ENCODE data around the gene OR5K4.

The OR5K4 gene, protein sequence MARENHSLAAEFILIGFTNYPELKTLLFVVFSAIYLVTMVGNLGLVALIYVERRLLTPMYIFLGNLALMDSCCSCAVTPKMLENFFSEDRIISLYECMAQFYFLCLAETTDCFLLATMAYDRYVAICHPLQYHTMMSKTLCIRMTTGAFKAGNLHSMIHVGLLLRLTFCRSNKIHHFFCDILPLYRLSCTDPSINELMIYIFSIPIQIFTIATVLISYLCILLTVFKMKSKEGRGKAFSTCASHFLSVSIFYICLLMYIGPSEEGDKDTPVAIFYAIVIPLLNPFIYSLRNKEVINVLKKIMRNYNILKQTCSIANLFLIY

DNA sequence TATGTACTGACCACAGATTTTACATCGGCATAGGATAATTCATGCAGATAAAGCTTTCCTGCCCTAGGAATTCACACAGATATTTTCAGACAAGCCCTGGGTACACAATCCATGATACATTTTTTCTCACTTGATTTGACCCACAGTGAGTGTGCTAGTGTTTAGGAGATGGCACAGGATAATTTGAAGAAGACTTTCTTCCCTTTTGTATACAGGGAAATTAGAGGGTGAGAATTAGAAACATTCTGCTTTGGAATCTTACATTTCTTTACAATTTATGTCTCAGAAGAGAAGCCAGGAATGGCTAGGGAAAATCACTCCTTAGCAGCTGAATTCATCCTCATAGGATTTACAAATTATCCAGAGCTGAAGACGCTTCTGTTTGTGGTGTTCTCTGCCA lies at the start of gene OR5K4:
TSS of gene OR5K4 (plus strand) at position 301 of the 400 bp plus-strand sequence. CDS start at position 301, 0 bp downstream.
- DNase-seq, result no peak

DNA sequence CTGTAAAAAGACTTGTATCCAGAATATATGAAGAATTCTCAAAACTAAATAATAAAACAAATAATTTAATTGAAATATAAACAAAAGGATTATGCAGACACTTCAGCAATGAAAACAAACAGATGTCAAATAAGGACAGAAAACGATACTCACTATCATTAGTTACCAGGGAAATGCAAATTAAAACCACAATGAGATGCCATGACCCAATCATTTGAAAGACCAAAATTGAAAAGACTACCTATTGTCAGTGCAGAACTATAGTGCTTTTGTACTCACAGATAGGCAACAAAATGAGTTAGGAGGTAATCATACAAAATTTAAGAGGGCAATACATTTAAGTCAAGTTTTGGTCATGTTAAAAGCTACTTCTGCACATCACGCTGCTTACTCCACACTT lies 31.6 kb upstream of the OR5K4 start:
- DNase-seq, result no peak

DNA sequence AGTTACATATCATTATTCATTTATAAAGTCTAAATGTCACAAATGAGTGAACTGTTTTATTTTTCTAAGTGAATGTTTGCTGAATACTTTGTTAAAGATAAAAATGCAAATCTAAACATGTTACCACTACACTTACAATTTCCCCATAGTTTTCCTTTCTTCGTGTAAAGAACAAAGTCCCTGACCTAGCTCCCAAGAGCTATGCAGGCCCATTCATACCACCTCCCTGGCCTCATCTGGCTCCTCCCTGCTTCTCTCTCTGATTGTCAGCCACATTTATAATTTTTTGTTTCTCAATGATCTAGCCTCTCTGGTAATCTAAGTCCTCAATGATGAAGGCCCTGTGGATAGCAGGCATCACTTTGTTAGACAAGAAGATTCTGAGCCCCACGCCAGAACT lies 31.0 kb upstream of the OR5K4 start:
- no peak for DNase-seq

DNA sequence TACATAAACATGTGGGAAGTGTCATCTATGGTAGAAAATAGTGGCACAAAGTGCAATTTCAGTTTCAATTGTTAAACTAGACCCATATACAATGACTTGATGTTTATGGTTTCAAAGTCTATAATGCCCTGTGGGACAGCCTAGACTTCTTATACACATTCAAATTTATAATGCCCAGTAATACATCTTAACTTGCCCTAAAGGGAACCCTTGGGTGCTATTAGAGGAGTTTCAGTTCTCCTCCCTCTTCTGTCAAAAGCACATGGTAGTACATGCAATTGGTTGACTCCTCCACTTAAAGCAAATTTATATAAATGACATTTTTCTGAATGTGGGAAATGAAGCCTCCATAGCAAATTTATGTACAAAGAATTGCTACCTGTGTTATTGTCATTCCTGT lies 30.2 kb upstream of the OR5K4 start:
- DNase-seq, result no peak

DNA sequence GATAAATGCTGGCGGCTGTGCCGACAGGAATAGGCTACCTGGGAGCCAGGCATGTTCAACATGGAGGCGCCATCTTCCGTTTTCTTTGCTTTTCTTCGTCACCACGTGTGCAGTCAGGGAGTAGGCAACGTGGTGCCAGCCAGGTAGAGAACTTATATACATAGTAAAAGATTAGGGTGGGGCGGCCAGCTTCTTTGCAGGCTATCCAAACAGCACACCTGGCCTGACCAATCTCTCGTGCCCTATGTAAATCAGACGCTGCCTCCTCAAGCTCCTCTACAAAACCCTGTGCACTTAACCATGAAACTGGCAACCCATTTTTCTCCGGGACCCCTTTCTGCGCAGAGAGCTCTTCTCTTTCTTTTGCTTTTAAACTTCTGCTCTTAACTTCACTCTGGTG lies 28.6 kb upstream of the OR5K4 start:
- no peak for DNase-seq

DNA sequence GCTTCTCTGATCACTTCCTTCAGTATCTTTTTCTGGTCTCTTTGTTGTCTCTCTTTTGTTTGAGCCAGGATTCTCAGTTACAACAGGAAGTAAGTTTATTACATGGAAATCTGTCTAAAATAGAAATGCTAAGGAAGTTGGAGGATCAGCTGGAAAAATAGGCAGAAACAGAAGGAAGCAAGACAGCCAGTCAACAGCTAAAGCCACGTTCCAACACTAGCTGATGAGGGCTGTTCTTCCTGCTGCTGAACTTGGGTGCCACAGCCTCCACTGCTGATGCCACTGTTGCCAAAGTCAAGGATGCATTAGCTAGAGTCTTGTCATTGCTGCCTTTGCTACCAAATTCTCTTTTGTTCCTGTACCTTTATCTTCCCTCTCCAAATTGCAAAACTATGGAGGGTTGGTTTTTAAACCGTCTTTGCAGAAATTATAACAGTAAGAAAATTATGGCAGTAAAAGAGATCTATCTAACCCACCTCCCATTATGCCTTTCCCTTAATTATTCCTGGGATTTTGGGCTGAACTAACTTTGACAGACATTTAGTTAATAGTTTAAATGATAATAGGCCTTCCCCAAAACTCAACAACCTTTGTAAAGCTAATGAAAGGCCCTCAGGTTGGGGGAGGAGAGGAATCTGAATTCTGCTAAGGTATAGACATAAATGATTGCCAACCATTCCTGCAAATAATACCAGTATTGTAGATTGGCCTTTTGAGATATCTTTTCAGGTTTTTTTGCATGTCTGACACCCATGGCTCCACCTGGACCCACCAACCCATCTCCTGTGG lies 27.4 kb upstream of the OR5K4 start:
- DNase-seq, result no peak

DNA sequence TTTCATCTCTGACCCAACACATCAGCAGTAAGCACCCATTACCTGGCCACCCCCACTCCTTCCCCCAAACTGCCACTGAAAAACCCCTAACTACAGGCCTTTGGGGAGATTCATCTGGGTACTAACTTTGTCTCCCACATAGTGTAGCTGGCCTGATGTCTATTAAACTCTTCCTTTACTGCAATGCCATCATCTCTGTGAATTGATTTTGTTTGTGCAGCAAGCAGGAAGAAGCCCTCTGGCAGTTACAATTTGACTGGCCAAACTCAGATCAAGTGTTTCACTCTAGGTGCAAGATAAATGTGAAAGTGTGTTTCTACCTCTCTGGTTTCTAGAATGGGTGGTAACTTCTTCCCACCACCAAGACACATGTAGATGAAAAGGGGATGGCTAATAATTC lies 26.7 kb upstream of the OR5K4 start:
- no peak for DNase-seq

DNA sequence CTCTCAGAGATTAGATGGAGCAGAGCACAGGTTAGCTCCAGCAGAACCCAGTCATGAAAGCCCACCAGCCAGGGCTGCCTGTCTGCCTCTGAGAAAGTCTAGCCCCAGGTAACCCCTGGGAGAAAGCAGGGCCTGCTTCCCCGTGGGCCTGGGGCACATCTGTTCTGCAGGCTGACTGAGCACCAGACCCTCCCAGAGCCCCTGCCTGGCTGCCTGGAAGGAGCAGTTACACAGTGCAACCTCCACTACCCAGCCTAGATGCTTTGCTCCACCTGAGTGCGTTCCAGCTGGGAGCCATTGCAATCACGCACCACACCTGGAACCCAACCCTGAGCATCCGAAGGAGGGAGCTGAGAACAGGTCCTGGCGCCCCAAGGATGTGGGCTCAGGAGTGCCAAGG lies 24.7 kb upstream of the OR5K4 start:
- DNase-seq, result no peak

DNA sequence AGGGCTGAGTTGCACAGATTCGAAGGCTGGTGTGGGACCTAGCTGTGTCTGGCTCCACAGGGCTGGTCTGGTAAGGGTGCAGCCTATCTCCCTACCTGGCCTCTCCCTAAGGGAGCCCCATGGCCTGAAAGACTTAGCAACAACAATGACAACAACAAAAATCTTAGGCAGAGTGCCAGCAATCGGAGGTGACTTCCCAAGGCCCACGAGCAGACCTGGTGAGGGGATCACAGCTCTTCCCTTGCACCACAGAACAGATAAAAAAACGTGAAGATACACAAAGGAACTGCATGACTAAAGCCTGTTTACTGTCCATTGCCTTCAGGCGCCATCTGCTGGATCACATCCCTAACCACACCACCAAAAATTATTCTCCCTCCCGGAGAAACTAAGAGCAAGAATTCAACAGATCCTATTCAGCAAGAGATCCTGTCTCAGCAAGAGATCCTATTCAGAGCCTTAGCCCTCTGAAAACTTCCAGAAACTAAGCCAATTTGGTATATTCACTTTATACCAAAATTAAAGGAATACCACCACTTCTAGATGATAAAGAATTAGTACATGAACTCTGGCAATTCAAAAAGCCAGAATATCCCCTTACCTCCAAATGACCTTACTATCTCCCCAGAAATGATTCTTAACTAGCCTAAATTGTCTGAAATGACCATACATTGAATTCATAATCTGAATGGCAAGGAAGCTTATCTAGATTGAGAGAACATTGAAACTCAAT lies 24.1 kb upstream of the OR5K4 start:
- no peak for DNase-seq

DNA sequence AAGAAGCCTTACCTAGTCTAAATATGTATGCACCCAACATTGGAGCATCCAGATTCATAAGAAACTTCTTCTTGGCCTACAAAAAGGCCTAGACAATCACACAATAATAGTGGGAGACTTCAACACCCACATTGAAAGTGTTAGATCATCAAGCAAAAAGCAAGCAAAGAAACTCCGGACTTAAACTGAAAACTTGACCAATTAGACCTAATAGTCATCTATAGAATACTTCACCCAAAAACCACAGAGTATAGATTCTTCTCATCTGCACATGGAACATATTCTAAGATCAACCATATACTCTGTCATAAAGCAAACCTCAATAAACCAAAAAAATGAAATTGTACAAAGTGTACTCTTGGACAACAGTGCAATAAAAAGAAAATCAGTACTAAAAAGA lies 22.3 kb upstream of the OR5K4 start:
- DNase-seq, result no peak

DNA sequence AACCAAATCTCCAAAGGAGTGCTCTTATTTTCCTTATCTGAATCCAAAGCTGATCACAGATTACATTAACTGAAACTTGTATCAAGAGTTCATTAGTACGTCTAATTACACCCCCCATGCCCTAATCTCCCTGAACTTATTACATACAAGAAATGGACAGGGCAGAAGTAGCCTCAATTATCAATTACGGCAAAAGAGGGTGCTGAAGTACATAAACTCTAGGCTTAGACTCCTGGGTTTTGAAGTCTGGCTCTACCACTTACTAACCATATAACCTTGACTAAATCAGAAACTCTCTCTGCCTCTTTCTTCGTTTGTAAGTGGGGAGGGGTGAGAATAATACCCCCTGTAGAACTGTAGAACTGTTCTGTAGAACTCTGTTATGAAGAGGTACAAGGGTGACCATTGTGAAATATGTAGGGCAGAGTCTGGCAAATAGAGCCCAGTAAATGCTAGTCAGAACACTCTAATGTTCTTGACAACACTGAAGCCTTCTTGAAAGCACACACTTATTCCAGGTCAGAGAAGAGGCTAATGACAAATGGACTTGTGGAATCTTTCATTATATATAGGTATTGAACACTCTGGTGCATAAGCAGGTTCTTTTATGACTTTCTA lies 19.6 kb upstream of the OR5K4 start:
- DNase-seq, result no peak

DNA sequence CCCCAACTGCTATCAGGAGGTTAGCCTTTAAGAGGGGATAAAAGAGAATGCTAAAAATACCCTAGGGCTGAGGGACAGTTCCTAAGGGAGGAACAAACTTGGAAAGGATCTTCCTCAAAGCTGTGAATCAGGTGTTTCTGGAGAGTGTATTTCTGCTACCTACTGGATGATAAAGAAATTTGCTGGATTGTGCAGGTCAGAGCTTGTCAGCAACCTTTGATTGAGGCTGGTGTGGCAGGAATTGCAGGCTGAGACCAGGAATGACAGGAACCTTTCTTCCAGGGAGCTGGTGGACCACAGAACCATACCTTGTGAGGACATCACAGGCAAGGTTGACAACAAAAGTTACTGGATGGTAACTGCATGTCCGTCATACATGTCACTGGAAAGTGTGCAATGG lies 14.6 kb upstream of the OR5K4 start:
- DNase-seq, result no peak

DNA sequence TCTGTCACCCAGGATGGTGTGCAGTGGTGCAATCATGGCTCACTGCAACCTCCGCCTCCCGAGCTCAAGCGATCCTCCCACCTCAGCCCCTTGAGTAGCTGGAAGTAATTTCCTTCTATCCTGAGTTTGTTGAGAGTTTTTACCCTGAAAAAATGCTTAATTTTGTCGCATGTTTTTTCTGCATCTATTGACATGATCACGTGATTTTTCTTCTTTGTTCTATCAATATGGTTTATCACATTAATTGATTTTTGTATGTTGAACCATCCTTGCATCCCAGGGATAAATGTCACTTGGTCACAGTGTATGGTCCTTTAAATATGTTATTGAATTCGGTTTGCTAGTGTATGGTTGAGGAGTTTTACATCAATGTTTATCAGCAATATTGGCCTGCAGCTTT lies 11.9 kb upstream of the OR5K4 start:
- DNase-seq, result no peak

DNA sequence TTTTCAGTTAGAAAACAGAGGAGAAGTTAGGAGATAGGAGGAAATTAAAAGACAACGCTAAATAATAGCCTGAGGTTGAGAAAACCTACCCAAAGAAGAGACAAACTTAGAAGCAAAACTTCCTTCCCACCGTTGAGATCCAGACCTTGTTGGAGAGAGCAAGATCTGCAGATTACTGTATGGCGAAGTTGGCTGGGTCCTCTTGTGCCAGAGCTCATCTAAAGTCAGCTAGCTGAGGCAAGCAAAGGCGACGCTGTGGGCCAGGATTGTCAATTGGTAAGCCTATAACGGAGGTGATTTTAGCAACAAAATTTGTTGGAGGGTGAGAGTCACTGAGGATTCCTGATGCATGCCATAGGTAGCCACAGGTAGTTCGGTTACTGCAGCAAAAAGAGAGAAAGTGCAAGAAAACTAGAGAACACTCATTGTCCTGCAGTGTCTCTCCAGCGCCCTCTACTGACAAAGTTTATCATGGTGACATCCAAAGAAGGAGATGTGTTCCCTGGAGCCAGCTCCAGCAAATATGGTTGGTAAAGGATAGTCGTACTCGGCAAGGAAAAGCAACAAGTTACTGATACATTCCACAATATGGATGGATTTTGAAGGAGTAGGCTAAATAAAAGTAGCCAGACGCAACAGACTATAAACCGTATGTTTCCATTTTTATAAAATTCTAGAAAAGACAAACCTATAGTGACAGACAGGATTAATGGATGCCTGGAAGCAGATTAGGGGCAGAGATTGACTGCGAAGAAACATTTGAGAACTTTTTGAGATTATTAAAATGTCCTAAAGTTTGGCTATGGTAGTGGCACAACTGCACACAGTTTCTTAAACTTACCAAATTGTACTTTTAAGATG lies 9.8 kb upstream of the OR5K4 start:
- DNase-seq, result no peak

DNA sequence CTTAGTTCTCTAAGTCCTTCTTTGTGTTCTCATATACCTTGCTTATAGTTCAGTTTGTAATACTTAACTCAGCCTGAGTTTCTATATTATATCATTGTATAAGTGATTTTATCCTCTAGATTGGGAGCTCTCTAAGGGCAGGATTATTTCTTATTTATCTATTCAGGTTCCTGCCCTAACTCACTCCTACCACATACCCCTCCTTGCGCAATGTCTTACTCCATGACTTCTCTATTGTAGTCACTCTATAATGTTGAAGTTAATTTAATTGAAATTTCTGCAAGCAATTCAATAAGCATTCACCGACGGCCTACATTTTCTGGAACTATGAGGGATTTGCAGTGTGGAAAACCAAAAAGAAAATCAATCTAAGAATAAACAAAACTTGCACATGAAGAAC lies 3.6 kb upstream of the OR5K4 start:
- DNase-seq, result no peak

DNA sequence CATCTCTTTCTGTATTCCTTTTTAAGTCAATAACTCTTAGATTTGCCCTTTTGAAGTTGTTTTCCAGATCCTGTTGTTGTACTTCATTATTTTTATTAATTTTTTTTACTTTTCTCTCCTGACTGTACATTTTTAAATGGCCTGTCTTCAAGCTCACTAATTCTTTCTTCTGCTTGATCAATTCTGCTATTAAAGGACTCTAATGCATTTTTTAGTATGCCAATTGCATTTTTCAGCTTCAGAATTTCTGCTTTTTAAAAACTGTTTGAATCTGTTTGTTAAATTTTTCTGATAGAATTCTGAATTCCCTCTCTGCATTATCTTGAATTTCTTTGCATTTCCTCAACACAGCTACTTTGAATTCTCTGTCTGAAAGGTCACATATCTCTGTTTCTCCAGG lies 5.6 kb downstream of the OR5K4 start:
- DNase-seq, result no peak

DNA sequence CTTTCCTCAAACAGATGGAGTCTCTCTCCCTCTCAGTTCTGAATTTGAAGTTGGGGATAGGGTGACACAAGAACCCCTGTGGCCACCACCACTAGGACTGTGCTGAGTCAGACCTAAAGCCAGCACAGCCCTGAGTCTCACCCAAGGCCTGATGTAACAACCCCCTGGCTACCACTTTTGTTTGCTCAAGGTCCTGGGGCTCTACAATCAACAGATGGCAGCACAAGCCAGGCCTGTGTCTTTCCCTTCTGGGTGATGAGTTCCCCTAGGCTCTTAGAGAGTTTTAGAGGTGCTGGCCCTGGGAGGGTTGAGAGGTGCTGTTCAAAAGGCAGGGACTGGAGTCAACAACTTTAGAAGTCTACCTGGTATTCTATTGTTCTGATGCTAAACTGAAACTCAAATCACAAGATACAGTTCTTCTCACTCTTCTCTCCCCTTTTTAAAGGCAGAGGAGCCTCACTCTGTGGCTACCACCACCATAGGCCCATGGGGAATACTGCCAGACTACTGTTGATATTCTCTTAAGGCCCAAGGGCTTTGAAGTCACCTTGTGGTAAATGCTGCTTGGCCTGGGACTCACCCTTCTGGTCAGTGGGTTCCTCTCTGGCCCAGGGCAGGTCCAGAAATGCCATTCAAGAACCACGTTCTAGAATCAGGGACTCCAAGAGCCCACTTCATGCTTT lies 6.5 kb downstream of the OR5K4 start:
- DNase-seq, result no peak

DNA sequence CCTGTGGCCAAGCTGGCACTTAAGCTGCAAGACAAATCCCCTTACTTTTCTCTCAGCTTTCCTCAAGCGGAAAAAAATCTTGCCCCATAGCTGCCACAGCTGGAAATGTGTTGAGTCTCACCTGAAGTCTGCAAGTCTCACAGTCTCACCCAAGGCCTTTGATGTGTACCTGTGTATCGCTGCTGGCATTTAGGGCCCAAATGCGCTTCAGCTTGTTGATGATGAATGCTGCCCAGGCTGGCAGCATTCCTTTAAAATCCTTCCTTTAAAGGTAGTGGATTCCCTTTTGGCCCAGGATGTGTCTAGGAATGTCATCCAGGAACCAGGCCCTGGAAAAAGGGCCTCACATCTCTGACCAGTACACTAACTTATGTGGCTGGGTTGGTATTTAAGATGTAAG lies 7.0 kb downstream of the OR5K4 start:
- DNase-seq, result no peak

DNA sequence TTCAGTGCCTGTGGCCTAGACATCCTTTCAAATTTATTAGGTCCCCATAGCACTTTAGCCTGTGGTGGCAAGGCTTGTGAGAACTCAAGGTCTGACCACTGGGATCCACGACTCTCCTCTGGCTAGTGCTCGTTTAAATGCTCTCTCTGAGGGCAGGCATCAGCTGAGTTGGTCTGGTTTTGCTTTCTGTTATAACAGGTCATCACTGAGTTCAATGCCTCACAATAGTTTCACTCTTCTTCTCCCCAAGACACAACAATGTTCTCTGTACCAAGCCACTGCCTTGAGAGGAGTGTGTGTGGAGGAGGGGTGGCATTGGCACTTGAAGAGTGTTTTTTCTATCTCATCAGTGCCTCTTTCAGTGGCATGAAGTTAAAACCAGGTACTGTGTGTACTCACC lies 7.6 kb downstream of the OR5K4 start:
- DNase-seq, result no peak

DNA sequence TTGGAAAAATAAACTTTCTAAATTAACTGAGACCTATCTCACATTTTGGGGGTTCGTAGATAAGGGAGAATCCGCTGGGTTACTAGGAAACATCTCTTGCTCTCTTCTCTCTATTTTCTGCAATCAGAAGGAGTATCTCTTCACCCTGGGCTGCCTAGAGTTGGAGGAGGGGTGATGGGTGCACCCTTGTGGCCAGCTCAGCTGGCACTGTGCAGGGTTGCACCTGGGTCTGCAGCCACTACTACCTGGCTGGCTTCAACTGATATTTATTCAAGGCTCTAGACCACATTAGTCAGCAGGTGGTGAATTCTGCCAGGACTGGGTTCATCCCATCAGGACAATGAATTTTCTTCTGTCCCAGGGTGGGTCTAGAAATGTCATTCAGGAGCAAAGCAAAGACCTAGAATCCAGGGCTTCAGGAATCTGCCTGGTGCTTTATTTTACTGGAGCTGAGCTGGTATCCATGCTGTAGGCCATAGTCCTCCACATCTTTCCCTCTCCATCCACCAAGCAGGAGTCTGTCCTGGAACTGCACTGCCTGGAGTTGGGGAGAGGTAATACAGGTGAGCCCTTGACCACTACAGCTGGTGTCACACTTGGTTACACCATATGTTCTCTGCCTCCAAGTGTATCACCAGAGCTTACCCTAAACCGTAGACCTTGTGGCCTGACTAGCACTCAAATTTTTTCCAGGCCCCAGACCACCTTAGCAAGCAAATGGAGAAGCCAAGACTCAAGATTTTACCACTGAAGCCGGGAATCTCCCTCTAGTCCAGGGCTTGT lies 14.0 kb downstream of the OR5K4 start:
- DNase-seq, result no peak

DNA sequence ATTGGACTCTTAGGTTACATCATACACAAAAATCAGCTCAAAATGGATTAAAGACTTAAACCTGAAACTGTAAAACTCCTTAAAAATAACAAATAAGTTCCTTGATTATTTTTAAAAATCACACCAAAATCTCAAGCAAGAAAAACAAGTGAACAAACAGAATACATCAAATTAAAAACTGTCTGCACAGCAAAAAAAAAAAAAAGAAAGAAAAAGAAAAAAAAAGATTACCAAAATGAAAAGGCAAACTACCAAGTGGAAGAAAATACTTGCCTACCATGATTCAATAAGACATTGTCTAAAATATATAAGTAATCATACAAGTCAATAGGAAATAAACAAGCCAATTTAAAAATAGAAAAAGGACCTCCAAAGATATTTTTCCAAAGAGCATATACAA lies 17.5 kb downstream of the OR5K4 start:
- no peak for DNase-seq
